Stimulated activated CD4-positive, alpha-beta T cell treated with anti-CD3 and anti-CD28 coated beads, Interleukin-12 subunit alpha, Interleukin-12 subunit beta, amount 100 ng/mL, for 24 hours (primary cell): Measurements from ENCODE around the gene YIPF4.
"Not testable (repeated sequence)": the region's sequence is repeated elsewhere in the genome, so short reads cannot be mapped to it uniquely, and the experiment has no call there.

Experiments
- DNase-seq, 2 experiments: peaks; one replicate each; pipeline ENCODE4 v3.0.0-alpha.2; 2020; ENCODE audit warnings: low read depth in 2 of 2

The YIPF4 gene

DNA sequence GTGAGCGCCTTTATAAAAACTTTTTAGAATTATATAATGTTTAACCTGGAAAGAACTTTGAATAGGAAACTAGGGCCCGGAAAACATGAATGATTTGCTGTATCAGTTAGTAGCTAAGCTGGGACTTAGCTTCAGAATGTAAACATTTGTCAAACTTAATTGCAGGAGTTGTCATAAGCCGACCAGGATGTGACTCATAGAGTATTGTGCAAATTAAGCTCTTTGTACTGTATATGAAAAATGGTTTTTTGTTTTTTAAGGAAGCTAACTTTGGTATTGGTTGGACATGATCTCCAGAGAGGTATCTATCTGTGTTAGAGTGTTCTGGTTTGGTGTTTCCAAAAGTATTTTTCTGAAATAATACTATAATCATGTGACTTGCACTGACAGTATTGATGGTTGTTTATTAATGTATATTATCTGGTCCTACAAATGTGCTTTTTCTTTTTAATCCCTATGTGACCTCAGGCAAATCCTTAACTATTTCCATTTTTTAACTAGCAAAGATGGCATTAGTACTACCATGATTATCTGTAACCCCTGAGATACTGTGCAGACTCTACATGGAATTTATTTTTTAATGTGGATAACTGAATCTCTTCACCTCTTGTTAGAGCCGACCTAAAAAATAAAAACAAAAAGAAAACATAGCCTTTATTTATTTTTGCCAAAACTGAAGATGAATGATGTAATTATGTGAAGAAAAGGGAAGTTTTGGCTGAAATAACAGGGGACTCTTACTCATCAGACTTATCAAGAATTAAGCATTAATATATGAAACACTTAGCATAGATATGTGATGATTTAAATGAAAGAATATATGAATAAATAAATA, 11.7 kb downstream of the YIPF4 start:
- DNase-seq = no peak

DNA sequence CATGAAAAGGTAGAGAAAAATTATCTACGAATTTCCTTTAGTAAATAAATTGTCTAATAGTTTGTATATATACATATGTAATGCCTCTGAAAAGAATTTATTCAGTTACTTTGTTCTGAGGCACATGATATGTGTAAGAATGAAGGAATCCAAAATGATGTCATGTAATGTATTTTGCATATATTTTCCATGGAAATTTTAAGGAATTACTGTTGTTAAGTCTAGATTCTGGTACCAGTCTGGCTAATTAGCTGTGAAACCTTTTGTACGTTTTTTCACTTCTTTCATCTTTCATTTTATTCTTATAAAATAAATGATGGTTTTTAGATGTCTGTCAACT, 12.3 kb downstream of the YIPF4 start:
- DNase-seq = no peak

DNA sequence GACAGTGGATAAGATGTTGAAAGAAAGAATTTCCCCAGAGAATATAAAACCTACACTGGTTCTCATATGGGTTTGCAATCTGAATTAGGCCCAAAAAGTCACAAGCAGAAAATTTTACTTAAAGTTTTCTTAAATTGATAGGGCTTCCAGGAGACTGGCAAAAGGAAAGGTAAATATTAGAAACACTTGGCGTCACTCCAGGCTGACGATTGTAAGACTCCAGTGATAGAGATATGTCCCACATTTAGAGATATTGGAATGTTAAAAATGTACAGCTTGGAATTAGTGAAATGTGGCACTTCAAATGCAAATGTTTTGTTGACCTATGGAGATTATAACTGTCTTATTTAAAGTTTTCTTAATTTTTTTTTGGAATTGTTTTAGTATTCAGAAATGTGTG, 14.0 kb downstream of the YIPF4 start:
- DNase-seq = no peak

DNA sequence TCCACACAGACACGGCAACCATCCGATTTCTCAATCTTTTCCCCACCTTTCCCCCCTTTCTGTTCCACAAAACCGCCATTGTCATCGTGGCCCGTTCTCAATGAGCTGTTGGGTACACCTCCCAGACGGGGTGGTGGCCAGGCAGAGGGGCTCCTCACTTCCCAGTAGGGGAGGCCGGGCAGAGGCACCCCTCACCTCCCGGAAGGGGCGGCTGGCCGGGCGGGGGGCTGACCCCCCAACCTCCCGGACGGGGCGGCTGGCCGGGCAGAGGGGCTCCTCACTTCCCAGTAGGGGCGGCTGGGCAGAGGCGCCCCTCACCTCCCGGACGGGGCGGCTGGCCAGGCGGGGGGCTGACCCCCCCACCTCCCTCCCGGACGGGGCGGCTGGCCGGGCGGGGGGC, 15.8 kb downstream of the YIPF4 start:
- DNase-seq = not testable (repeated sequence)

DNA sequence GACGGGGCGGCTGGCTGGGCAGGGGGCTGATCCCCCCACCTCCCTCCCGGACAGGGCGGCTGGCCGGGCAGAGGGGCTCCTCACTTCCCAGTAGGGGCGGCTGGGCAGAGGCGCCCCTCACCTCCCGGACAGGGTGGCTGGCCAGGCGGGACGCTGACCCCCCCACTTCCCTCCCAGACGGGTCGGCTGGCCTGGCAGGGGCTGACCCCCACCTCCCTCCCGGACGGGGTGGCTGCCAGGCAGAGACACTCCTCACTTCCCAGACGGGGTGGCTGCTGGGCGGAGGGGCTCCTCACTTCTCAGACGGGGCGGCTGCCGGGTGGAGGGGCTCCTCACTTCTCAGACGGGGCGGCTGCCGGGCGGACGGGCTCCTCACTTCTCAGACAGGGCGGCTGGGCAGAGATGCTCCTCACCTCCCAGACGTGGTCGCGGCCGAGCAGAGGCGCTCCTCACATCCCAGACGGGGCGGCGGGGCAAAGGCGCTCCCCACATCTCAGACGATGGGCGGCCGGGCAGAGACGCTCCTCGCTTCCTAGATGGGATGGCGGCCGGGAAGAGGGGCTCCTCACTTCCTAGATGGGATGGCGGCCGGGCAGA, 16.4 kb downstream of the YIPF4 start:
- not testable (repeated sequence) for DNase-seq

DNA sequence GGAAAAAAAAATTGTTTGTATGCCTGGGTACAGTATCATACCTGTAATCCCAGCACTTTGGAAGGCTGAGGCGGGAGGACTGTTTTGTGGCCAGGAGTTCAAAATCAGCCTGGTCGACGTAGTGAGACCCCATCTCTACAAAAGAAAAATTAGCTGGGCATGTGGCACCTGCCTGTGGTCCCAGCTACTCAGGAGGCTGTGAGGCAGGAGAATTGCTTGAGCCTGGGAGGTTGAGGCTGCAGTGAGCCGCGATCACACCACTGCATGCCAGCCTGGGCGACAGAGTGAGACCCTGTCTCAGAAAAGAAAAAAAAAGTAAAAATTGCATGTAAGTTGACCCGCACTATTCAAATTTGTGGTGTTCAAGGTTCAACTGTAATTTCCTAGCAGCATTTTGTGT, 32.9 kb downstream of the YIPF4 start:
- no peak for DNase-seq

DNA sequence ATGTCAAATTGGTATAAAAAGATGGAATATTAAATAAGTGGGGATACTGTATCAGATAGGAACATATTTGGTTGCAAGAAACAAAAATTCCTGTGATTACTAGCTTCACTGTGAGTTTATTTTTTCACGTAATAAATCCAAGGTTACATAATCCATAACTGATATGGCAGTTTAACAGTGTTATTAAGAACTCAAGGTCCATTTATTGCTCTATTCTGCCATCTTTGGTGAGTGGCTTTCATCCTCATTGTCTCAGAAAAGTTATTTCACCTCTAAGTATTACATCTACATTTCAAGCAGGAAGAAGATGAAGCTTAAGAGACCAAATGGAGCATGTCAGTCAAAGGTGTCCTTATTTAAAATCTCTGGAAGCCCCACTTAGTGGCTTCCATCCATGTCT, 37.2 kb downstream of the YIPF4 start:
- DNase-seq = no peak

DNA sequence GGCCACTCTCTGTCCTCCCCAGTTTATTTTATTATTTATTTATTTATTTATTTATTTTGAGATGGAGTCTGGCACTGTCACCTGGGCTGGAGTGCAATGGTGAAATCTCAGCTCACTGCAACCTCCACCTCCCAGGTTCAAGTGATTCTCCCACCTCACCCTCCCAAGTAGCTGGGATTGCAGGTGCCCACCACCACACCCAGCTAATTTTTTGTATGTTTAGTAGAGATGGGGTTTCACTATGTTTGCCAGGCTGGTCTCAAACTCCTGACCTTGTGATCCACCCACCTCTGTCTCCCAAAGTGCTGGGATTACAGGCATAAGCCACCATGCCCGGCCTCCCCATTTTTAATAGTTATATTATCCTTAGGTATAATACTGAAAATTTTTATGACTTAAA, 51.0 kb downstream of the YIPF4 start:
- not testable (repeated sequence) for DNase-seq

DNA sequence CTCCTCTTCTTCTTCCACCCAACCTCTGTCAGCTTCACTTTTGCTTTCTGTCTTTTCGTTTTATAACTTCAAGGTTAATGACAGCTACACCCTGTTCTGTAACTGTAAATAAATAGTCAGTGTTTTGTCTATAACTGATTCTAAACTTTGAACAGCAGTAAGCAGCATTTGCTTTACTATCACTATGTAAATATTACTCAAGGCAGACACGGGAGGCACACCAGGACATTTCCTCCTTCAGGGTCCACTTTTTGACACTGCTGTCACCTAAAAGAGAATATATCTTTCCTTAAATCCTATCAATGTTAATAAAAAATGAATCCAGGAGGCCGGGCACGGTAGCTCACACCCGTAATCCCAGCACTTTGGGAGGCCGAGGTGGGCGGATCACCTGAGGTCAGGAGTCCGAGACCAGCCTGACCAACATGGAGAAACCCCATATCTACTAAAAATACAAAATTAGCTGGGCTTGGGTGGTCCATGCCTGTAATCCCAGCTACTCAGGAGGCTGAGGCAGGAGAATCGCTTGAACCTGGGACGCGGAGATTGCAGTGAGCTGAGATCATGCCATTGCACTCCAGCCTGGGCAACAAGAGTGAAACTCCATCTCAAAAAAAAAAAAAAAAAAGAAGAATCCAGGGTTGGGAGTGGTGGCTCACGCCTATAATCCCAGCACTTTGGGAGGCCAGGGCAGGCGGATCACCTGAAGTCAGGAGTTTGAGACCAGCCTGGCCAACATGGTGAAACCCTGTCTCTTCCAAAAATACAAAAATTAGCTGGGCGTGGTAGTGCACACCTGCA, 51.7 kb downstream of the YIPF4 start:
- not testable (repeated sequence) for DNase-seq

DNA sequence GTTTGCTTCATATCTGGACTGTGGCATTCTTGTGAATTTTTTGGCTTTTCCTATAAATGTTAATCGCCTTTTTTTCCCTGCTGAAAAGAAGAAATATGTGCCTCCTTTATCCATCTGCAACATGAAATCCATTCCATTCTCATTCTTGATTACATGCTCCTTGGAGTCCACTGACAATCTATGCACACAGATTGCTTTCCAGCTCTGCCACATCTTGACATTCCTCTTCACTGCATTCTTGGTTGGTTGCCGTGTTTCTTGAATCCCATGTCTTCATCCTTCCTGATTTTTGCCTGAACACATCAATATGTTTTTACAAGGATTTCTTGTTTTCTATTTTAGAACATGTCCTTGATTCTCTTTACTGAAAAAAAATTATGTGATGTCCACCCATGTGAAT, 52.4 kb downstream of the YIPF4 start:
- no peak for DNase-seq

DNA sequence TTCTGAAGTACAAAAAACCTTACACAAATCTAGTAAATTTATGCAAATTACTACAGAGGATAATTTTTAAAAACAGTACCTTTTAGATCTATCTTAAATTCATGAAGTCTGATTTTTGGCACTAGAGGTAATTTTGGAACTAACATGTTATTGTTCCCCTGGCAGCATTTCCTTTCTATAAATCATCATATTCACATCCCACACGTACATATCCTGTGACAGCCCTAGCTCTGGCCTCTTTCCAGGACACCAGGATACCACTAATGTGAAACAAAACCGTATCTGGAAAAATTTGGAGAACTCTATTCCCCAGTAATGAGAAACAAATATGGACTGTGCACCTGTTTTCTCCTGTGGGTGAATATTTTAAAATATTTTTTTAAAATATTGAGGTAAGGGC, 65.1 kb downstream of the YIPF4 start:
- DNase-seq = no peak

DNA sequence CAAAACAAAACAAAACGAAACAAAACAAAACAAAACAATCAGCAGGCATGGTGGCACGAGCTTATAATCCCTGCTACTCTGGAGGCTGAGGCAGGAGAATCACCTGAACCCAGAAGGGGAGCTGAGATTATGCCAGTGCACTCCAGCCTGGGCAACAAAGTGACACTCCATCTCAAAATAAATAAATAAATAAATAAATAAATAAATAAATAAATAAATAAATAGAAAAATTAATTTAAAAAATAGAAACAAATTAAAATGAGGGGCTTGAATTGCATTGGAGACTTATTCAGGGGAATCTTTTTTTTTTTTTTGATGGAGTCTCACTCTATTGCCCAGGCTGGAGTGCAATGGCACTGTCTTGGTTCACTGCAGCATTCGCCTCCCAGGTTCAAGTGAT, 73.1 kb downstream of the YIPF4 start:
- not testable (repeated sequence) for DNase-seq

DNA sequence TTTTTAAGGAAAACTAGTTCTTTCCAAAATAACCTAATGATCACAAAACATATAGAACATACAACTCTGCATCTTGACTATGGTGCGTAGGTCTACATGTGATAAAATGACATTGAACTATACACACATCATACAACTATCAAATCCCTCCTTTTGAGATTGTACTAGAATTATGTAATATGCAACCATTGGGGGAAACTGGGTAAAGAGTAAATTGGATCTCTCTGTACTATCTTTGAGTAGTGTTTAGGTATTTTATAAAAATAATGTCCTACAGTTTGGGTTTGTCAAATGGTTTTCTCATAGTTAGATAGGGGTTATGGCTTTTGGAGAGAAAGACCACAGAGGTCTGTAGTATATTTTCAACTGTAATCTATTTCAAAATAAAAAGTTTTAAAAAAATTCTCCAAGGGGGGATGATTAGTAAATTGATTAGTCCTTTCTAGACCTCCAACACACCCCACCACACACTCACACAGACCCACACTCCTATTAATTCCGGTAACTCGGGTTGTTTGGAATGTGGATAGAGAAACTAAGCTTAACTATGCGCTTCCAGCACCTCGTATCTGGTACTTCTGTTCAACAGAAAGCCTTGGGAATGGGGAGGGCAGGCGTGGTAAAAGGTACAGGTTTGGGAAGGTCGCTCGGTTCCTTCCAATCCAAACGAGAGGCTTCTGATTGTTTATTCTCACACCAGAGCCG, 78.4 kb downstream of the YIPF4 start:
- DNase-seq = no peak

DNA sequence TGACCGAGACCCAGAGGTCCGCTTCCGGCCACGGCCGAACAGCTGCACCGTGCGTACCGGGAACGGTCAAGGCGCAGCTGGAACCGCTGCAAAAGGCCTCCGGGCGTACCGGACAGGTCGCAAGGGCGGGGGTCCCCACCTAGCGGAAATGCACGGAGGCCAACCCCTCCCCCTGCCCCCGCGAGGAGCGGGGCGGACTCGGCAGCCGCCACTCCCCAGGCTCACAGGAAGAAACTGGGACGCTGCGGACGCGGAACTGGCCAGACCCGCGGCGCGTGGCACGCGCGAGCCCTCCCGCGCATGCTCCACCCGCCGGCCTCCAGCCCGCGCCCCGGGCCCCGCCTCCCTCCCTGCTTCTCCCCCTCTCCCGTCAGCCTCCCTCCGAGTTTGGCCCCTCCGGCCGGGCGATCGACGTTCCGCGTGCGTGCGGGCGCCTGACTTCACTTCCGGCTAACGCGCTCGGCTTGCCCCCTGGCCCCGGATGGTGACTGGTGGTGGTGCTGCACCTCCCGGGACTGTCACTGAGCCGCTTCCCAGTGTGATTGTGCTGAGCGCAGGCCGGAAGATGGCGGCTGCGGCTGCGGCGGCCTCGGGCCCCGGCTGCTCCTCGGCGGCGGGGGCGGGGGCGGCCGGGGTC, 79.1 kb downstream of the YIPF4 start, which contains the start of gene BIRC6:
Gene BIRC6 (plus strand): TSS at position 343 of the 637 bp plus-strand sequence. CDS start 139 bp downstream, at position 482.
- peak; percentile 95 for DNase-seq

DNA sequence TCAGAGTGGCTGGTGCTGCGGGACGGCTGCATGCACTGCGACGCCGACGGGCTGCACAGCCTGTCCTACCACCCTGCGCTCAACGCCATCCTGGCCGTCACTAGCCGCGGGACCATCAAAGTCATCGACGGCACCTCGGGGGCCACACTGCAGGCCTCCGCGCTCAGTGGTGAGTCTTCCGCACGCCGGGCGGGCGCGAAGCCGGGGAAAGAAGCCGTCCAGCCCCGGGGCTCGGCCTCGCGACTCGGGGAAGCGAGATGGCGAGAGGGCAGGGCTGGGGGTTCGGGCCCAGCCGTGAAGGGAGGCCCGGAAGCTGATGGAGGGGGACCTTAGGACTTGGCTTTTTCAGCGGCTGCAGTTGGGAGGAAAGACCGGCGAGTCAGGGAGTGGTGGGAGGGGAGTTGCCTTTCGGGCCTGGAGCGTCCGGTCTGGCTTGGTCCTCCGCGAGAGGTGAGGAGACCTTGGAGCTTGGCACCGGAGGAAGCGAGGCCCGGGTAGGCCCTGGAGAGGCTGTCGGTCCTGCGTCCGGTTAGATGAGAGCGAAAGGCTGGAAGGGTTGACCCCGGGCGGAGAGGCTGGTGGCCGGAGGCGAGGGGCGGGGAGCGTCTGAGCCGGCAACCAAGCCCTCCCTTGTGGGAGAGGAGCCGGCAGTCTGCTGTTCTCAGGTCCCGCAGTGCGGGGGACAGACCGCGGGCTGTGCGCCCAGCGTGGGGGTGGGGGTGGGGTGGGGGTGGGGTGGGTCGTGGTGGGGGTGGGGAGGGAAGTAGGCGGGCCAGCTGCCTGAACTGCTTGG, 79.8 kb downstream of the YIPF4 start:
- DNase-seq = peak; percentile 7 to 15

DNA sequence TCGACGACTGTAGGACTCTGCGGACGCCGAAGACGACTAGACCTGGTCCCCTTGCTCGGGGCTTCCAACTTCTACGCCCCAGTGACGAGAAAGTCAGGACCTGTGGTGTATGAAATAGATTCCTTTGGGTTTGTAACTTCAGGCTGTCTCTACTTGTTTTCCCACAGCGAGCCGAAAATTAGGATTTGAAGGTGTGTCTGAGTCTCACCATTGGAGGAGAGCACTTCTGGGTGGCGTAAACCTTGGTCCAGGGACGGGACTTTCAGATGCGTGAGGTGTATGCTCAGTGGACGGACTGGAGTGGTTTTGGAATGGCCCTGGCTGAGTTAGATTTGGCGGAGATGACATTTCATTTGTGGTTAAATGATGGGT, 80.4 kb downstream of the YIPF4 start:
- DNase-seq = no peak

DNA sequence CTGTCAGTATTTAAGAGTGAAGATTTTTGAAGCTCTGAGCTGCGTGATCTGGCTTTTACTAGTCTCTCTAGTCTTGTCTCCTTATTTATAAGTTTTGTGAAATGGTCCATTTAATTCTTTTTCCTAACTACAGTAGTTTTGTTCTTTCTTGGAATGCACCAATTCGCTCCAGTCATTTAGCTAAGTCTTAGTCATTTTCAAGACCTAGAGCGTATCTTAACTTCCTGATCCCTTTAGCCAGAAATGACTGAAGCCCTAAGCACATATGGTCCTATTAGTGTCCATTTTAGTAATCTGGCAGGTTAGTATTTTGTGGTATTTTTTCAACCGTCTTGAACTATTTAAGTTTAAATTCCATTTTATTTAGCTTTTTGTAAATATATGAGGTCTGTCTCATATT, 82.7 kb downstream of the YIPF4 start:
- no peak for DNase-seq

DNA sequence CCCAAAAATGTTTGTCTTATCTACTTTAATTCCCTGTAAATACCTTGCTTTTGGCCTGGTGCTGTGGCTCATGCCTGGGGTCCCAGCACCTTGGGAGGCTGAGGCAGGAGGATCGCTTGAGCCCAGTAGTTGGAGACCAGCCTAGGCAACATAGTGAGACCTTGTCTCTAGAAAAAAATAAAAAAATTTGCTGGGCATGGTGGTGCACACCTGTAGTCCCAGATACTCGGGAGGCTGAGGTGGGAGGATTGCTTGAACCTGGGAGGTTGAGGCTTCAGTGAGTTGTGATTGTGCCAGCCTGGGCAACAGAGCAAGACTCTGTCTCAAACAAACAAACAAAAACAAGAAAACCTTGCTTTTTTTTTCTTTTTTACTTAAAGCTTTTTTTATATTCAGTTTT, 85.3 kb downstream of the YIPF4 start:
- not testable (repeated sequence) for DNase-seq

DNA sequence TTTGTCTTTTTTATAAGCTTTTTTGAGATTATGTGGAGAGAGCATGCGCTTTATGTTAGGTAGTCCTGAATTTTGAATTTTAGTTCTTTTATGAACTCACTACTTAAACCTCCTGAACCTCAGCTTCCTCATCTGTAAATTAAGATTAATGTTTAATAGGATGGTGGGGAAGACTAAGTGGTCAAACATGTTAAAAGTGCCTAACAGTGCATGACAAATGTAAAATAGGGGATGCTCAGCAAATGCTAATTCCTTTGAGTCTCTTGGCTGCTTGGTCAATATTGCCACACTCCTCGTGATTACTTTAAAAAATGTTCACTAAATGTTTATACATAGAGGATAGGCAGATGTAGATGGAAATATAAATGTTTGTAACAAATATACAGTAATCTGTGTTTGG, 85.9 kb downstream of the YIPF4 start:
- no peak for DNase-seq

DNA sequence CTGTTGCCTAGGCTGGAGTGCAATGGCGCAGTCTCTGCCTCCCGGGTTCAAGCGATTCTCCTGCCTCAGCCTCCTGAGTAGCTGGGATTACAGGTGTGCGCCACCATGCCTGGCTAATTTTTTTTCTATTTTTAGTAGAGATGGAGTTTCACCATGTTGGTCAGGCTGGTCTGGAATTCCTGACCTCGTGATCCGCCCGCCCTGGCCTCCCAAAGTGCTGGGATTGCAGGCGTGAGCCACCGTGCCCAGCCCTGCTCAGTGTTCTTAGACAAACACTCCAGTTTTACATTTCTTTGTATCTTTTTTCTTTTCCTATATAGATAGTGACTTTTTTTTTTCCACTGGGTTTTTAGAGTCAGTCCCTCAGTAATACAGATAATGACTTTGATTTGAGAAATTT, 86.6 kb downstream of the YIPF4 start:
- not testable (repeated sequence) for DNase-seq

DNA sequence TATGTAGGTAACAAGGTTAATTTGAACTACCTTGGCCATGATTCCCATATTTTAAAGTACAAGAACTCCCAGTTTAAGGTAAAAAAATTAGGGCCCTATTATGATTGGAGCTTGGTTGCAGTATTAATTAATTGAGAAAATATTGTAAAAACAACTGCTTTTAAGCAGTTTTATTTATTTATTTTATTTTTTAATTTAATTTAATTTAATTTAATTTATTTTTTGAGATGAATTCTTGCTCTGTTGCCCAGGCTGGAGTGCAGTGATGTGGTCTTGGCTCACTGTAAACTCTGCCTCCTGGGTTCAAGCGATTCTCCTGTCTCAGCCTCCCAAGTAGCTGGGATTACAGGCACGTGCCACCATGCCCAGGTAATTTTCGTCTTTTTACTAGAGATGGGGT, 88.0 kb downstream of the YIPF4 start:
- not testable (repeated sequence) for DNase-seq
